Middle frontal gyrus (tissue), 1 donor: ENCODE measurements around the gene CENPV.
"Not testable (repeated sequence)": the region's sequence is repeated elsewhere in the genome, so short reads cannot be mapped to it uniquely, and the experiment has no call there.

ENCODE experiments used
- DNase-seq: peaks from one replicate; pipeline ENCODE4 v3.0.0-alpha.2; 2015; ENCODE audit warnings: low spot score; ENCODE audit errors: extremely low spot score

The CENPV gene

GRCh38 chr17:16313139-16314090 lies 39.9 kb downstream of the CENPV start:
- DNase-seq, result no peak

GRCh38 chr17:16312061-16312460 lies 41.2 kb downstream of the CENPV start:
- not testable (repeated sequence) for DNase-seq

- DNase-seq, result no peak
Observed at GRCh38 chr17:16306211-16306610, 47.1 kb downstream of the CENPV start.

- DNase-seq, result no peak
Observed at GRCh38 chr17:16304830-16305229, 48.4 kb downstream of the CENPV start.

GRCh38 chr17:16302856-16303255 lies 50.4 kb downstream of the CENPV start:
- DNase-seq, result no peak

GRCh38 chr17:16301963-16302855 lies 51.1 kb downstream of the CENPV start:
- DNase-seq, result no peak

GRCh38 chr17:16300554-16300953 lies 52.7 kb downstream of the CENPV start:
- no peak for DNase-seq

GRCh38 chr17:16298140-16298662 lies 55.1 kb downstream of the CENPV start:
- DNase-seq, result no peak

GRCh38 chr17:16297367-16298139 lies 55.7 kb downstream of the CENPV start:
- DNase-seq, result no peak

- not testable (repeated sequence) for DNase-seq
Observed at GRCh38 chr17:16296072-16296471, 57.2 kb downstream of the CENPV start.

- DNase-seq, result no peak
Observed at GRCh38 chr17:16294560-16294959, 58.7 kb downstream of the CENPV start.

GRCh38 chr17:16293931-16294330 lies 59.3 kb downstream of the CENPV start:
- no peak for DNase-seq
